Right renal pelvis (tissue), 4 donors: ENCODE measurements around the gene GAMT. TPM values are rescaled to one million over a fixed set of nuclear protein-coding genes. Genes with fewer than 3 reads are reported as not detected.

Experiments
- DNase-seq, 4 donors: peaks; one replicate each; pipeline ENCODE4 v3.0.0-alpha.2; 2013; ENCODE audit warnings: low read depth in 4 of 4, low spot score in 3 of 4, missing footprints in 1 of 4
- polyA plus RNA-seq, 4 donors: library from polyadenylated mRNA; unstranded; fragments of 120-200 nt; gene quantifications; one replicate each; pipeline ENCODE4 v1.2.1, GENCODE V29; 2013; ENCODE audit not compliant: insufficient read length in 4 of 4

GAMT gene
- polyA plus RNA-seq, 4 donors = 26.9 to 49.8 (median 30.8) TPM

DNA sequence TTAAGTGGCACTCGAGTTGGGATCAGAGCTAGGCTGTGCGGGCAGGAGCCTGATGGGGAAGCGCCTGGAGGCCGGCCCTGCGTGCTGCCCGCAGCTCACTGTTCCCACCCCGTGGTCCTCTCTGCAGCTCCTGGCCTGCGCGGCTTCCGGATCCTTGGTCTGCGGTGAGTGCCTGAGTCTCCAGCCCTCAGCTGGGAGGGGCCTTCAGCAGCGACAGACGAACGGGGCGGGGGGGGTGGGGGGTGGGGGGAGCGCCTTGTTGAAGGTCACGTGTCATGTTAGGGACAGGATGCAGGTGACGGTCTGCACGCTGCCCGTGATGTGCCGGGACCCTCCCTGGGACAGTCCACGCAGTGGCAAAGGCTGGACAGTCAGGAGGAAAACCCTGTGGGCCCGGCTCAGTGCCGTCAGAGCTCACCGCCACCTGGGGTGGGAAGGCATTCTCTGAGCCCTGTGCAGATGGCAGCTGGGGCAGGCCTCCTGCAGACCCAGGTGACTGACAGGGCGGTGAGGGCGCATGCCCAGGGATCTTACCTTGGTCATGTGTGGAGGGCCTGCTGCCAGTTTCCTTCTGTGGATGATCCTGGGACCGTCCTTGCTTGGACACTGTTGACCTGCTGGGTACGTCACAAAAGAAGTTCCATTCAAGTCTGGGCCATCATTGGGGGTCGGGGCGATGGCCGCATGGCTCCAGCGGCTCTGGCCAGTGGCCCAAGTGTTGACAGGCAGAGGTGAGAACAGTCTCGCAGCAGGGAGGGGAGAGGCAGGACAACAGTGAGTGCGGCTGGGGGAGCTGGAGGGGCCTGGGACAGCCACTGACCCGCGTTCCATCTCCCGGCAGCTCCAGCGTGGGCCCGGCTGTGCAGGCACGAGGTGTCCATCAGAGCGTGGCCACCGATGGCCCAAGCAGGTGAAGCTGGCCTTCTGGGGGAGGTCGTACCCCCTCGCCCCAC, 13.4 kb downstream of the GAMT start:
- no peak for DNase-seq

DNA sequence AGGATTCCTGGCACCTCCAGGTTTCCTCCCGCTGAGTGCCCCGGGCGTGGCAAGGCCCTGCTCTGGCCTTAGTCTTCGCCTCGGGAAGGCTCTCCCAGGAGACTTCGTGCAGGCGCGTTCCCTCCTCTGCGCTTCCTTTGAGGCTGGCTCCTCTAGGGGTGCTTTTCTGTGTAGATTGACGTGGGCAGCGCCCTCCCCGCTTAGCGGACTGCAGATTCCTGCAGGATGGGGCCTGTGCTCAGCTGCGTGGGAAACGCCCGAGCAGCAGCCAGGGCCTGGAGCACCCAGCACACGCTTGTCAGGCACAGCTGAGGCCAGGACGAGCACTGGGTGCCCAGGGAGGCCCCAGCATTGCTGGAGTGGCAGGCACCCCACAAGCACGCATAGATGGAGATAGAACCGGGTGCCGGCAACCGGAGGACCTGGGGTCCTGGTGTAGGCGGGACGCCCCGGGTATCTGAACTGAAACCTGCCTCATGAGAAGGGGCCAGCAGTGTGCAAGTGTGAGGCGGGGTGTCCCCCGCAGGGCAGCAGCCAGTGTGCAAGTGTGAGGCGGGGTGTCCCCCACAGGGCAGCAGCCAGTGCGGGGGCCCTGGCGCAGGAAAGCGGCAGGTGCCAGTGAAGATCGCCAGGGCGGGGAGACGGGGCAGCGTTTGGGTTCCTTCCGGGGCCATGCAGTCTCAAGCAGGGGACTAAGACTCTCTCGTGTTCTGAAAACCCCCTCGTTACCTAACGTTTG, 14.2 kb downstream of the GAMT start:
- DNase-seq = no peak

DNA sequence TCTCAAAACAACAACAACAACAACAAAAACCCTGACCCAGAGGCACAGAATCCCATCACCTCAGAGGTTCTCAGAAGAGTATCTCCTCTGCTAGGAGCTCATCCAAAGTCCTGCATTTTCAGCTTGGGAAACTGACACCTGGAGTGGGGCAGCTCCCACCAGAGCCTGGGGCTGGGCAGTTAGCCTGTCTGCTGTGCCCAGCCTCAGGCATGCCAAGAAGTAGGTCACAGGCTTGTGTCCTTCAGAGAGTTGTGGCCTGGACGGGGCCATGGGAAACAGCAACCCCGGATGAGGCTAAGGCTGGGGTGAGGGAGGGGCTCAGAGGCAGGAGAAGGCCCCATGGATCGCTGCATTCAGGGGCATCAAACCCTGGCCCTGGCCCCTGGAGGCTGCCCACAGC, 15.5 kb downstream of the GAMT start:
- DNase-seq = no peak

DNA sequence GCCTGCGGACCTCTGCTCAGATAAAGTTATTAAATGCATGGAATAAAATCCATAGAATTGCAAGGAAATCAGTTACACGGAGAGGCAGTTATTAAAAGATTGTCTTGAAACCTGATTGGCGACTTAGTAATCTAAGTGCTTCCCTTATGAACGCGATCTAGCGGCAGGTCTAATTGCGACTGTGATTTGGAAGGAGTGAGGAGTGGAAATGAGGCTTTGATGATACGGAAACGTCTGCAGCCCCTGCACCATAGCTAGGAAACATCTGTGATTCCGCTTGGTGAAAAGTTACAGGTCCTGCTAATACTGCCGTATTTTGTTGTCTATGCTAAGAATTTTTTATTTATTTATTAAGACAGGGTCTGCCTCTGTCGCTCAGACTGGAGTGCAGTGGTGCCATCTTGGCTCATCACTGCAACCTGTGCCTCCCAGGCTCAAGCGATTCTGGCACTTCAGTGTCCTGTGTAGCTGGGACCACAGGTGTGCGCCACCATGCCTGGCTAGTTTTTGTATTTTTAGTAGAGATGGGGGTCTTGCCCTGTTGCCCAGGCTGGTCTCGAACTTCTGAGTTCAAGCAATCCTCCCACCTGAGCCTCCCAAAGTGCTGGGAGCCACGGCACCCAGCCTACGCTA, 16.7 kb downstream of the GAMT start:
- no peak for DNase-seq

DNA sequence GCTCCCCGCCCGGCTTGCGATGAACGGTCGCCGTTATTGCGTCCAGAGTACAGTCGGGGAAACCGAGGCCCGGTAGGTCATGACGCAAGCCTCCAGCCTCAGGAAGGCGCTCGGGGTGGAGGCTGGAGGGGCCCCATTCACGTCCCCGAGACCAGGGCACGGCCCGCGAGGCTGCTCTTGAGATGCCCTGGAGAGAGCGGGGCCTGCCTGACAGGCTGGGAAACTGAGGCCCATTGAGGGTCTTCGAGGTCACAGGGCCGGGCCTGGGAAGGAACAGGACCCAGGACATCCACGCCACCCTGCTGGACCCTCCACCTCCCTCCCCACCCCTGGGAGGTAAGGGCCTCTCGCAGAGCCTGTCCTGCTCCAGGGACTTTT, 17.3 kb downstream of the GAMT start:
- no peak for DNase-seq

DNA sequence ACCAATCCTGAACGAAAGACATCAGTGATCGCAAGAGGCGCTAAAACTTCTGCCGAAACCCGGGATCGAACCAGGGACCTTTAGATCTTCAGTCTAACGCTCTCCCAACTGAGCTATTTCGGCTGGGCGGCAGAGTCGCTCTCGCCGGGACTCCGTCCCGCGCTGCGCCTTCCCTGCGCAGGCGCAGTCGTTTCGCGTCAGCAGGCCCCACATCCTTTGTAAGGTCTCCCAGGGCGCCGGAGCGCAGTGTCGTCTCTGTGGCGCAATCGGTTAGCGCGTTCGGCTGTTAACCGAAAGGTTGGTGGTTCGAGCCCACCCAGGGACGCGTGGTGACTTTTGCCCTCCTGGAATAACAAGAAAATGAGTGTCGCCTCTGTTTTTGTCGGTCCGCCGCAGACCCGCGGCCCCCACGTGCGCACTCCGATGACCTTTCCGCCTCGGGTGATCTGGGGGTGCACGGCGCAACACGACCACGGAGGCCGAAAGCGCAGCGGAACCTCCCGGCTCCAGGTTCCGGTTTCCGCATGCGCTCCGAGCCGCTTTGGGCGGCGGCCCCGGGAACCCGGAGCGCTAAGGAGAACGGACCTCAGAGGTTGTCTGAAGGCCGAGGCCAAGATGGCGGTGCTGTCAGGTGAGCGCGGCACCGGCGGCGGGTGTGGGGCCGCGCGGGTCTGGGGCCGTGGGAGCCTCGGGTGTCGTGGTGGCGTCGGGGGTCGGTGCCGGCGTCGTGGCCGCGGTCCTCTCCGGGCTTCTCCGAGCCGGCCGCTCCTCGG, 17.8 kb downstream of the GAMT start, which contains the start of gene NDUFS7:
Gene NDUFS7, plus strand, starts transcription at position 596 of the 773 bp plus-strand sequence. Its CDS starts 20 bp downstream, at position 616.
- DNase-seq = peak; percentile 86 to 89 (median 88)

DNA sequence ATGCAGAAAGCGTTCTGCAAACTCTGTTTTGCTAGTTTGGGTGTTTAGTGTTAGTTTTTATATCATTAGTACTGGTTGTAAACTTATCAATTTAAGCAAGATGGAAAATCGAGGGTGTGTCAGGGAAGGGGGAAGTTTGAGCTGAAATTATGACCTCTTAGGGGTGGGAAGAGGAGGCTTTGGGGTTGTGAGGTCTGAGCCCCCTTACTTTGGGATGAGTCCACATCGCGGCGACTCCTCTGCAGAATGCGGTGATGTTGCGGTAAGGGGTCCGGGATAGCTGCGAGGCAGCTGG, 18.4 kb downstream of the GAMT start:
- no peak for DNase-seq

DNA sequence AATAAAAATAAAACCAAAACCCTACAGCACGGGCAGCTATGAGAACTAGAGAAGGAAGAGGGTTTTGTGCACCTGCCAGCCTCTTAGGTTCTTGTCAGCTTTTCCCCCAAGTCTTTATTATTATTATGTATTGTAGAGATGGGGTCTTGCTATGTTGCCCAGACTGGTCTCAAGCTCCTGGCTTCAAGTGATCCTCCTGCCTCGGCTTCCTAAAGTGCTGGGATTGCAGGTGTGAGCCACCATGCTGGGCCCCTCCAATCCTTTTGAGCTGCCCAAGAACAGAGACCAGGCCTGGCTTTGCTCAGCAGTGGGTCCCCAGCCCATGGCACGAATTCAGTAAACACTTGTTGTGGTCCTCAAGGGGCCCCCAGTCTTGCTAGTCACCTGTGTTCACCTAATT, 19.1 kb downstream of the GAMT start:
- no peak for DNase-seq

DNA sequence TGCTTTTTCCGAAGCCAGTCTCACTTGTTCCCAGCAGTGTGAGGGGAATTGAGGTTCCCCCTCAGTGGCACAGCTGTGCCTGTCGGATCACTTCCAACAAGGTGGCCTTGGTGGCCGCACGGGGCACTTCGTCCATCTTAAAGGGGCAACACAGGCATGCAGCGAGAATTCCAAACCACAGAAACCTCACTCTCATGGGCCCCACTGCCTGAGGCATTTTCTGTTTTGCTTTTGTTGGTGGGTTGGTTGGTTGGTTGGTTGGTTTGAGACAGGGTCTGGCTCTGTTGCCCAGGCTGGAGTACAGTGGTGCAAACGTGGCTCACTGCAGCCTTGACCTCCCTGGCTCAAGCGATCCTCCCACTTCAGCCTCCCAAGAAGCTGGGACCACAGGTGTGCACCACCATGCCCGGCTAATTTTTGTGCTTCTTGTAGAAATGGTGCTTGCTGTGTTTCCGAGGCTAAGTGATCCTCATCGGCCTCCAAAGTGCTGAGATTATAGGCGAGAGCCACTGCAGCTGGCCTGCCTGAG, 21.3 kb downstream of the GAMT start:
- DNase-seq = no peak

DNA sequence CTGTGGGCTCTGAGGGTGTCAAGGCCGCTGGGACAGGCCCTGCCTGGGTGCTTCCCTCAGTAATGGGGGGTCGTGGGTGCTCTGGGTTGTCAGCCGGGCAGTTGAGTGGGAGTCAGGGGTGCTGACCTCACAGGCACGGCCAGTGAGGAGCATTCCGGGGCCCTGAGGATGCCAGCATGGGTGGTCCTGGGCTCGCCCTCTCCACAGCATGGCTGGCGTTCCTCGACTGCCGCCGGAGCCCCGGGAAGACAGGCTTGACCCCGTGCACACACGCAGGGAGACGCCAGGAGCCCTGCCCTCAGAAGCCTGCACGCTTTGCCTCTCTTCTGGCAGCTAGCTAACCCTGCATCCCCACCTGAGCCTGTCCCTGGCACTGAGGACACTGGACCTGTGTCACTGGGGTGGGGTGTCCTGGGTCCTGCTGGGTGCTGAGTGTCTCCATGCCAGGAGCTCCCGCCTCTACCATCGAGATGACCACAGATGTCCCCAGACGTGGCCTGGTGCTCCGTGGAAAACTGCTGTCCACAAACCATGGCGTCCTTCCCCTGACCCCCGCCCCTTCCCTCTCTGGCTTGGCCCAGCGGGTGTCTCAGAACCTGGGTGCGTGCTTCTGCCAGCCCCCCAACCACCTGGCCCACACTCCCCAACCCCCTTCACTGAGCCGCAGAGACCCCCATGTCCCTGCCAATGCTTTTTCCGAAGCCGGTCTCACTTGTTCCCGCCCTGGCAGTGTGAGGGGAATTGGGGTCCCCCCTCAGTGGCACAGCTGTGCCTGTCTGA, 22.0 kb downstream of the GAMT start:
- DNase-seq = no peak

DNA sequence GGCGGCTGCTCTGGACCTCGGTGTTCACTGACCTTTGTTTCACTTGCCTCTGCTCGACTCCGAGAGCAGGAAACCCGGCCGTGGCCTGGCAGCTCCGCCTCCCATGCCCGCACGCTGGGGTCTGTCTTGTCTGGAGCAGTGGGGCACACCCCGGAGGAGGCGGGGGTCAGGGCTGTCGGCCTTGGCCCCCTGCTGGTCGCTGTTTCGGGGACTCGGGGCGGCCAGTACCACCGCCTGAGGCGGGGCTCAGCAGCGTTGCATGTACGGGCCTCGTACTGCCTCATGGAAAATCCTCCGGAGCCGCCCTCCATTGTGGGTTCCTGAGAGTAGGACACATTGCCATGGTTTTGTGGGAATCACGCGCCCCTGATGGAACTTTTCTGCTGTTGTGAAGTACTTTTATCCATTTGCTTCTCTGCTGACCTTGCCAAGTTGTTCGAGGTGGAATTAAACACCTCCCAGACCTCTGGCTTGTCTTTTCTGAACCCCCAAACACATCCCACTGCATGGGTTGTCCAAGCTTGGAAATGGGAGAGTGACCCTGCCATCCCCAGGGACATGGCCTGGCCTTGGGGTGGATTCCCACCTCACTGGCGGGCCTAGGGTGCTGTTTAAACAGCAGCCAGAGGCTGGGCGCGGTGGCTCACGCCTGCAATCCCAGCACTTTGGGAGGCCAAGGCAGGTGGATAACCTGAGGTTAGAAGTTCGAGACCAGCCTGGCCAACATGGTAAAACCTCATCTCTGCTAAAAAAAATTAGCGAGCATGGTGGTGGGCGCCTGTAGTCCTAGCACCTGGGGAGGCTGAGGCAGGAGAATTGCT, 23.2 kb downstream of the GAMT start:
- DNase-seq = no peak

DNA sequence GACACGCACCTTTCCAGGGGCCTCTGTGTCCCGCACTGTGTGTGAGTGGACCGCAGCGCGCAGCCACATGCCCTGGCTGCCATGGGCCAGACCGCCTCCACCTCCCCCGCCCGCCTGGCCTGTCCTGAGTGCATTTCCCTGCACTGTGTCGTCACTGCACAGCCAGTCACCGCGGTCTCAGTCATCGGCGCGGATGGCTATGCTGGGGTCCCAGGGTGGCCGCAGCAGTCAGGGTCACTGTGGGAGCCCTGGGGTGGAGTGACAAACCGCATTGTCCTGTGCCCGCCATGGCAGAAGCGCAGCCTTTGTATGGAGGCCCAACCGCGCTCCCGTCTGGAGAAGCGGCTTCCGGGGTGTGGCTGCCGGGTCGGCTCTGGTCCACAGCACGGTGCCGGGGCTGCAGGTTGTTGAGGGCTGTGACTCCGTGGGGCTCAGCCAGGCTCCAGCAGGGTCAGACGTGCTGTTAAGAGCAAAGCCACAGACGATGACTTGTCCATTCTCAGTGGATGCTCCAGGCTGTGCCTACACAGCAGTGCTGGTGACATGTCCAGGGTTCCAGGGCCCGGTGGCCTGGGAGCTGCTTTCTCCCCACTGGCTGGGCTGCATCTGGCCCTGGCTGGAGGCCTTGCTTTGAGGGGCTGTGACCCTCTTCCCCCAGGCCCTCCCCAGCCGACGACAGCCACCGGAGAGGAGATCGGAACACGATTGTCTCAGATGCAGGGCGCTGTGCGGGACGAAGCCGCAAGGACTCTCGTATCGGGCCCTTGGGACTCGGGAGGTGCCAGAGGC, 24.0 kb downstream of the GAMT start:
- DNase-seq = no peak

DNA sequence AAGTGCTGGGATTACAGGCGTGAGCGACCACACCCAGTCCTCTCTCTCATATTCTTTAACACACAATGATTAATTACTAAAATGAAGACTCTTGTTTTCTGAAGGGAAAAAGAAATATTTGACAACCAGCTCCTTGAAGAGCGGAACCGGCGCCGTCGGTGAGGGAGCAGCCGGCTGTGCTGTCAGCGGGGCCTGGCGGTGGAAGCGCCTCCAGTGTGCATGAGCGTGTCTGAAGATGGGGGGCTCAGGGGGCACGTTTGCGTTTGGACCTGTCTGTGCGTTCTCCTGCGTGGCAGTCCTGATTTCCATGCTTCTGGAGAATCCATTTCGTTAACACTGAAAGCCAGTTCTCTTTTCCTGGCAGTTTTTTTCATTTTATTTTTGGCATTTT, 24.9 kb downstream of the GAMT start:
- no peak for DNase-seq

DNA sequence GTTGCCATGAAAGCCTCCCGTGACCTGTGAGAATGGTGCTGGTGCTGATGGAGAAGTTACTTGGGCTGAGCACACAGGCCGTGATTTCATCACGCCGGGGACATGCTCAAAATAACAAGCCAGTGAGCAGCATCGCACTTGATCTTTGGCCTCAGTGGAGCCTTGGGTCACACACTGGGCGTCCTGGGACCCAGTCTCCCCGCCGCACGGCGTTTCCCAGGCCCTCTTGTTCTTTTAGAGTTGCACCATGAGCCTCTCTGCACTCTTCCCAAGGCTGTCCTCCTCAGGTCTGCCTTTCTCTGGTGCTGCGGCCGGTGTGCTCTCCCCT, 27.1 kb downstream of the GAMT start:
- no peak for DNase-seq

DNA sequence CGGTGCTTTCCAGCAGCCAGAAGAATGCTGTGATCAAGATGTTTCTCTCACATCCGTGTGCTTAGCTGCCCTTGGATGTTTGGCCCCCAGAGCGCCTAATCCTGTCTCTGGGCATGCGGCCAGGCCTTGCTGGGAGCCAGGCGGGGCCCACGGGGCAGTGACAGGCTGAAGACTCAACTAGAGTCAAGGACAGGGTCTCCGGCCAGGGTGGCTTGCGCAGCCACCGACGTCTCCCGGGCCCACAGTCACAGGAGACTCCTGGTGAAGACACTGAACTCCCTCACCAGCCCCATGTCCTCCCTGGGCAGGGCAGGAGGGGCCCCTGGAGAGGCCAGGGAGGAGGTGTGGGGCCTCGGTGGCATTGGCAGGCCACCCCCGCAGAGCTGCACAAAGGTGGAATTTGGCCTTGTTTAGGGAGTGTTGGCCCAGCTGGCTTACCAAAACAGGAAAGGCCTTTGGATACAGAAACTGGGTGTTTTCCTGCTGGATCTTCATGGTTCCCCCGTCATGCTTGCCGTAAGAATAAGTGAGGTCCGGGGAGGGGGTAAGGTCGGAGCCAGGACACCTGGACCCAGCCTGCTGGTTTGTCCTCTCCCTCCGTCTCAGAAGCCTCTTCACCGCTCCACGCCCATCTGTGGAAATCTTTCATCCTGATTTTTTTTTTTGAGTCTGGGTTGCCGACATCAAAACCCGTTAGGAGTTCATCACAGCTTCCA, 27.6 kb downstream of the GAMT start:
- no peak for DNase-seq

DNA sequence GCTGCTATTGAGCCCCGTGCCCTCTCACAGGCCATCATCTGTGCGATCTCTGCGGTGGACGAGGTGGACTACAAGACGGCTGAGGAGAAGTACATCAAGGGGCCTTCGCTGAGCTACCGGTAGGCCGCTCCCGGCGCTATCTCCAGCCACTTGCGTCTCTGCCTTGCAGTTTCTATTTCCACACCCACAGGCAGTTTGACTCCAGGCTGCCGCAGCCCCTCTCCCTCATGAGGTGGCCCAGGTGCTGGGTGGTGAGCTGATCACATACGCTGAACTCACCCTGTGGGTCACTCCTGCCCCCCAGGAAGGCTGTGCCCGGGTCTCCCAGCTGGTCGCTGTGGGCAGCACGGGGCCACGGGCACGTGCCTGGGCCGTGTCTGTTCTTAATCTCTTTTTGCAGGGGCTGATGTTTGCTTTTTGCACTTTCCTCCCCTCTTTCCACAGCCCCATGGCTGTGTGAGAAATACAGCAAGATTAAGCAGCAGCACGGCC, 28.3 kb downstream of the GAMT start:
- no peak for DNase-seq

DNA sequence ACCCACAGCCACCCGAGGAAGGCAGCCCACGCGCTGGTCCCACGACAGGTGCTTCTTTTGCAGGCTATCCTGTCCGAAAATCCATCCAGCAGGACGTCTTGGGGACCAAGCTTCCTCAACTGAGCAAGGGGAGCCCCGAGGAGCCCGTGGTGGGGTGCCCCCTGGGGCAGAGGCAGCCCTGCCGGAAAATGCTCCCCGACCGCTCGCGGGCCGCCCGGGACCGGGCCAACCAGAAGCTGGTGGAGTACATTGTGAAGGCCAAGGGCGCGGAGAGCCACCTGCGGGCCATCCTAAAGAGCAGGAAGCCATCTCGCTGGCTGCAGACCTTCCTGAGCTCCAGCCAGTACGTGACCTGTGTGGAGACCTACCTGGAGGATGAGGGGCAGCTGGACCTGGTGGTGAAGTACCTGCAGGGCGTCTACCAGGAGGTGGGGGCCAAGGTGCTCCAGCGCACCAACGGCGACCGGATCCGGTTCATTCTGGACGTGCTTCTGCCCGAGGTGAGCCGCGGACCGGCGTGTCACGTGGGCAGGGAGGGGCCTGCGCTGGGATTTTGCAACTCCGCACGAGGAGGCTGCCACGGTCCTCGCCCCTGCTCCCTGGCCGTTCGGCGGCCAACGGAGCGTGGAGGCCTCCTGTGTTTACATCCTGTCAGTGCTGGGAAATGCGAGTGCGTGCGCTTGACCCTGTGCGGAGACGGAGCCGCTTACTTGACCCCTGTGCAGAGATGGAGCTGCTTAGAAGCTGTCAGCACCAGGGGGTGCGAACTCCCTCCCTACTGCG, 30.6 kb downstream of the GAMT start:
- DNase-seq = peak in 2 of 4 donors; percentile 42 to 59
